ENCODE data around the gene MLANA.

DNA sequence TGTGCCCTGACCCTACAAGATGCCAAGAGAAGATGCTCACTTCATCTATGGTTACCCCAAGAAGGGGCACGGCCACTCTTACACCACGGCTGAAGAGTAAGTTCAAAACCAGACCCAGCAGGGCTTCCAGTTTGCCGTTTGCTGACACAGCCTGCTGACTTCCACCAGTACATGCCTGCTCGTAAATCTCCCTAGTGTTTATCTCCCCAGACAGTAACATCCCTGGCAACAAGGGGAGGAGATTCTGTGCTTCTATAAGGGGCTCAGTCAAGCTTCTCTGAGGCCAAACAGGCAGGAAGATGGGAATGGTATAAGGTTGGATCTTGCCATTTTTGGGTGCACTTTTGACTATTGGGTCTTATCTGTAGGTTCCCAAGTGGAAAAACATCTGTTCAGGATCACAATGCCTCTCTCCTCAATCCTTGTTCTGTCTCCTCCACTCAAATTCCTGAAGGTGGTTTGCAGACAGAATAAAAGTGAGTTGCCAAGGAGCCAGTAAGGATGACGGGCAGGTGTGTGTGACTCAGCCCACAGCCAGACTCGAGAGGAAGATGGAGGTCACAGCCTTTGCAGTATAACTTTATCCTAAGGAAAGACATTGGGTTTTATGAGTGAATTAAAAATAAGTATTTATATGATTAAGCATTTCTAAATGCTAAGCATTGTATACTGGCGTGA, 1.9 kb downstream of the MLANA start:
- TF ChIP-seq, protein P1, sequence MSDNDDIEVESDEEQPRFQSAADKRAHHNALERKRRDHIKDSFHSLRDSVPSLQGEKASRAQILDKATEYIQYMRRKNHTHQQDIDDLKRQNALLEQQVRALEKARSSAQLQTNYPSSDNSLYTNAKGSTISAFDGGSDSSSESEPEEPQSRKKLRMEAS (IDR thresholded peaks at IDR 0.05; ENCODE audit: low read depth, low read length): no peak
- TF ChIP-seq CTCF (IDR thresholded peaks at IDR 0.05 in 2 of 3, conservative IDR thresholded peaks at IDR 0.05 in 1 of 3; ENCODE audit: control insufficient read depth in 2 of 3, extremely low read depth in 1 of 3, insufficient read depth in 1 of 3, low read depth in 3 of 3, low read length in 3 of 3): no peak
- no peak for TF ChIP-seq NFYB (IDR thresholded peaks at IDR 0.05; ENCODE audit: insufficient read depth, low read depth, low read length)
- TF ChIP-seq, protein P2, sequence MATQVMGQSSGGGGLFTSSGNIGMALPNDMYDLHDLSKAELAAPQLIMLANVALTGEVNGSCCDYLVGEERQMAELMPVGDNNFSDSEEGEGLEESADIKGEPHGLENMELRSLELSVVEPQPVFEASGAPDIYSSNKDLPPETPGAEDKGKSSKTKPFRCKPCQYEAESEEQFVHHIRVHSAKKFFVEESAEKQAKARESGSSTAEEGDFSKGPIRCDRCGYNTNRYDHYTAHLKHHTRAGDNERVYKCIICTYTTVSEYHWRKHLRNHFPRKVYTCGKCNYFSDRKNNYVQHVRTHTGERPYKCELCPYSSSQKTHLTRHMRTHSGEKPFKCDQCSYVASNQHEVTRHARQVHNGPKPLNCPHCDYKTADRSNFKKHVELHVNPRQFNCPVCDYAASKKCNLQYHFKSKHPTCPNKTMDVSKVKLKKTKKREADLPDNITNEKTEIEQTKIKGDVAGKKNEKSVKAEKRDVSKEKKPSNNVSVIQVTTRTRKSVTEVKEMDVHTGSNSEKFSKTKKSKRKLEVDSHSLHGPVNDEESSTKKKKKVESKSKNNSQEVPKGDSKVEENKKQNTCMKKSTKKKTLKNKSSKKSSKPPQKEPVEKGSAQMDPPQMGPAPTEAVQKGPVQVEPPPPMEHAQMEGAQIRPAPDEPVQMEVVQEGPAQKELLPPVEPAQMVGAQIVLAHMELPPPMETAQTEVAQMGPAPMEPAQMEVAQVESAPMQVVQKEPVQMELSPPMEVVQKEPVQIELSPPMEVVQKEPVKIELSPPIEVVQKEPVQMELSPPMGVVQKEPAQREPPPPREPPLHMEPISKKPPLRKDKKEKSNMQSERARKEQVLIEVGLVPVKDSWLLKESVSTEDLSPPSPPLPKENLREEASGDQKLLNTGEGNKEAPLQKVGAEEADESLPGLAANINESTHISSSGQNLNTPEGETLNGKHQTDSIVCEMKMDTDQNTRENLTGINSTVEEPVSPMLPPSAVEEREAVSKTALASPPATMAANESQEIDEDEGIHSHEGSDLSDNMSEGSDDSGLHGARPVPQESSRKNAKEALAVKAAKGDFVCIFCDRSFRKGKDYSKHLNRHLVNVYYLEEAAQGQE (IDR thresholded peaks at IDR 0.05; ENCODE audit: low read depth, low read length): no peak
